SJCRH30 (cell line): Measurements from ENCODE around the gene TBC1D8. TPM values are rescaled to one million over a fixed set of nuclear protein-coding genes. Genes with fewer than 3 reads are reported as not detected.

ENCODE experiments used
- DNase-seq, 2 experiments: peaks; one replicate each; pipeline ENCODE4 v3.0.0-alpha.2; 2015 to 2020
- H3K27ac ChIP-seq: fragments of 250-450 bp; sonication (Bioruptor Pico); 2 replicates; pipeline ENCODE4 v1.5.1; 2020; ENCODE audit warnings: mild to moderate bottlenecking, moderate library complexity
- H3K27me3 ChIP-seq: fragments of 250-450 bp; sonication (Bioruptor Pico); 2 replicates; pipeline ENCODE4 v1.5.1; 2020; ENCODE audit warnings: mild to moderate bottlenecking, moderate library complexity
- H3K36me3 ChIP-seq: fragments of 250-450 bp; sonication (Bioruptor Pico); 2 replicates; pipeline ENCODE4 v1.5.1; 2020; ENCODE audit warnings: mild to moderate bottlenecking, moderate library complexity
- H3K4me1 ChIP-seq: fragments of 250-450 bp; sonication (Bioruptor Pico); 2 replicates; pipeline ENCODE4 v1.5.1; 2020; ENCODE audit warnings: mild to moderate bottlenecking, moderate library complexity
- H3K4me3 ChIP-seq: fragments of 250-450 bp; sonication (Bioruptor Pico); 2 replicates; pipeline ENCODE4 v1.5.1; 2020; ENCODE audit warnings: mild to moderate bottlenecking, moderate library complexity
- H3K9me3 ChIP-seq: fragments of 250-450 bp; sonication (Bioruptor Pico); replicated peaks from 2 replicates; pipeline ENCODE4 v1.5.1; 2020; ENCODE audit warnings: mild to moderate bottlenecking, moderate library complexity
- total RNA-seq: library from RNA; depleted of rRNA; stranded (reverse); fragments of >200 nt; shearing (Covaris generic); gene quantifications from 2 replicates; pipeline ENCODE4 v1.2.3, GENCODE V29; 2014

Gene TBC1D8
- total RNA-seq, 1 experiment from 2014 or later, result 8.8 TPM

- Histone ChIP-seq H3K4me3 (no peak overlapping the region), H3K36me3 (no peaks in the 10 kb centered on the region), H3K27me3 (no peaks in the 10 kb centered on the region), H3K9me3 (no peaks in the 10 kb centered on the region; the same call in 1 of the 2 replicates), H3K27ac (no peak overlapping the region), H3K4me1 (peaks cover 10% of the 10 kb centered on the region)
- DNase-seq, result no peak
Observed at GRCh38 chr2:101133492-101134100, 17.6 kb downstream of the TBC1D8 start.

GRCh38 chr2:101132202-101132601, 19.0 kb downstream of the TBC1D8 start:
- Histone ChIP-seq H3K36me3 (no peaks in the 10 kb centered on the region), H3K4me3 (no peak overlapping the region), H3K4me1 (peaks cover 14% of the 10 kb centered on the region), H3K27ac (no peak overlapping the region), H3K27me3 (no peaks in the 10 kb centered on the region), H3K9me3 (no peaks in the 10 kb centered on the region; the same call in 1 of the 2 replicates)
- DNase-seq, result no peak

GRCh38 chr2:101130081-101130480, 21.1 kb downstream of the TBC1D8 start:
- Histone ChIP-seq H3K27me3 (no peaks in the 10 kb centered on the region), H3K4me1 (peaks cover 22% of the 10 kb centered on the region), H3K4me3 (no peak overlapping the region), H3K27ac (no peak overlapping the region), H3K36me3 (no peaks in the 10 kb centered on the region), H3K9me3 (no peaks in the 10 kb centered on the region)
- peak; percentile 67 to 80 for DNase-seq

- H3K4me1 ChIP-seq, result peaks cover 31% of the 10 kb centered on the region
- no peak overlapping the region for H3K27ac ChIP-seq
- no peaks in the 10 kb centered on the region for H3K36me3 ChIP-seq
- no peak for DNase-seq
- H3K27me3 ChIP-seq, result no peaks in the 10 kb centered on the region
- no peaks in the 10 kb centered on the region for H3K9me3 ChIP-seq
- no peak overlapping the region for H3K4me3 ChIP-seq
Observed at GRCh38 chr2:101127319-101128056, 23.7 kb downstream of the TBC1D8 start.

GRCh38 chr2:101125808-101126207, 25.4 kb downstream of the TBC1D8 start:
- no peak overlapping the region for H3K4me3 ChIP-seq
- H3K9me3 ChIP-seq, result no peaks in the 10 kb centered on the region
- no peak for DNase-seq
- H3K4me1 ChIP-seq, result peaks cover 32% of the 10 kb centered on the region
- H3K27ac ChIP-seq, result no peak overlapping the region
- no peaks in the 10 kb centered on the region for H3K27me3 ChIP-seq
- no peaks in the 10 kb centered on the region for H3K36me3 ChIP-seq

GRCh38 chr2:101125374-101125773, 25.8 kb downstream of the TBC1D8 start:
- no peaks in the 10 kb centered on the region for H3K9me3 ChIP-seq
- H3K27me3 ChIP-seq, result no peaks in the 10 kb centered on the region
- peaks cover 34% of the 10 kb centered on the region for H3K4me1 ChIP-seq
- no peak for DNase-seq
- H3K4me3 ChIP-seq, result no peak overlapping the region
- H3K36me3 ChIP-seq, result no peaks in the 10 kb centered on the region
- H3K27ac ChIP-seq, result no peak overlapping the region

GRCh38 chr2:101124643-101125366, 26.4 kb downstream of the TBC1D8 start:
- H3K27ac ChIP-seq, result no peak overlapping the region
- H3K27me3 ChIP-seq, result no peaks in the 10 kb centered on the region
- DNase-seq, result no peak
- H3K9me3 ChIP-seq, result no peaks in the 10 kb centered on the region
- no peak overlapping the region for H3K4me3 ChIP-seq
- H3K4me1 ChIP-seq, result peaks cover 31% of the 10 kb centered on the region
- H3K36me3 ChIP-seq, result no peaks in the 10 kb centered on the region

GRCh38 chr2:101123795-101124471, 27.2 kb downstream of the TBC1D8 start:
- H3K4me1 ChIP-seq, result peaks cover 35% of the 10 kb centered on the region
- no peaks in the 10 kb centered on the region for H3K9me3 ChIP-seq
- H3K4me3 ChIP-seq, result no peak overlapping the region
- DNase-seq, result no peak
- no peaks in the 10 kb centered on the region for H3K27me3 ChIP-seq
- H3K36me3 ChIP-seq, result no peaks in the 10 kb centered on the region
- H3K27ac ChIP-seq, result no peak overlapping the region

GRCh38 chr2:101121174-101121573, 30.0 kb downstream of the TBC1D8 start:
- peaks cover 29% of the 10 kb centered on the region for H3K4me1 ChIP-seq

GRCh38 chr2:101120124-101120996, 30.8 kb downstream of the TBC1D8 start:
- peak; percentile 13 to 36 for DNase-seq
- Histone ChIP-seq H3K9me3 (no peaks in the 10 kb centered on the region), H3K4me1 (peaks cover 24% of the 10 kb centered on the region), H3K36me3 (no peaks in the 10 kb centered on the region), H3K4me3 (no peak overlapping the region), H3K27me3 (no peaks in the 10 kb centered on the region), H3K27ac (no peak overlapping the region)

More at GRCh38 chr2:101121174-101121573, 30.0 kb downstream of the TBC1D8 start:
- H3K27ac ChIP-seq, result no peak overlapping the region
- no peak for DNase-seq
- H3K36me3 ChIP-seq, result no peaks in the 10 kb centered on the region
- no peaks in the 10 kb centered on the region for H3K9me3 ChIP-seq
- no peaks in the 10 kb centered on the region for H3K27me3 ChIP-seq
- H3K4me3 ChIP-seq, result no peak overlapping the region

GRCh38 chr2:101119431-101119830, 31.8 kb downstream of the TBC1D8 start:
- Histone ChIP-seq H3K4me1 (peaks cover 14% of the 10 kb centered on the region), H3K9me3 (no peaks in the 10 kb centered on the region), H3K27ac (no peak overlapping the region), H3K4me3 (no peak overlapping the region), H3K27me3 (no peaks in the 10 kb centered on the region), H3K36me3 (no peaks in the 10 kb centered on the region)
- peak; percentile 13 to 28 for DNase-seq

GRCh38 chr2:101116841-101117552, 34.2 kb downstream of the TBC1D8 start:
- Histone ChIP-seq H3K36me3 (no peaks in the 10 kb centered on the region), H3K27me3 (no peaks in the 10 kb centered on the region), H3K27ac (no peak overlapping the region), H3K9me3 (no peaks in the 10 kb centered on the region), H3K4me3 (no peak overlapping the region), H3K4me1 (peaks cover 14% of the 10 kb centered on the region; the same call in 1 of the 2 replicates)
- DNase-seq, result no peak

GRCh38 chr2:101116348-101116747, 34.8 kb downstream of the TBC1D8 start:
- DNase-seq, result no peak
- no peak overlapping the region for H3K27ac ChIP-seq
- H3K9me3 ChIP-seq, result no peaks in the 10 kb centered on the region
- no peaks in the 10 kb centered on the region for H3K27me3 ChIP-seq
- no peak overlapping the region for H3K4me3 ChIP-seq
- no peaks in the 10 kb centered on the region for H3K36me3 ChIP-seq
- H3K4me1 ChIP-seq, result peaks cover 14% of the 10 kb centered on the region; the same call in 1 of the 2 replicates
